B cell (primary cell): Measurements from ENCODE around the gene FAF1. TPM values are rescaled to one million over a fixed set of nuclear protein-coding genes. Genes with fewer than 3 reads are reported as not detected.

ENCODE experiments used
- ATAC-seq: fragments of 200-7000 bp; cut with Tn5 transposase; one replicate; pipeline ENCODE4 v1.10.0; 2021; ENCODE audit warnings: low read depth, mild to moderate bottlenecking, moderate number of reproducible peaks, moderate library complexity
- CTCF ChIA-PET: fragments of 350-600 bp; sonication (Branson Sonifier 250); formaldehyde crosslinking; loops from one replicate; lab custom pipeline; 2021; ENCODE audit warnings: antibody characterized with exemption, inconsistent platforms; lab: Charles Lee
- POLR2A ChIA-PET: fragments of 350-600 bp; sonication (Branson Sonifier 250); formaldehyde crosslinking; loops from one replicate; lab custom pipeline; 2021; ENCODE audit warnings: antibody characterized with exemption; lab: Charles Lee
- DNase-seq: peaks from one replicate; pipeline ENCODE4 v3.0.0; 2013
- H2AFZ ChIP-seq: 2 replicates; pipeline ENCODE4 v1.6.1; 2012; ENCODE audit warnings: mild to moderate bottlenecking, low read depth, low read length; ENCODE audit not compliant: insufficient read depth, poor library complexity, severe bottlenecking
- H3K27ac ChIP-seq, 2 donors: 1 replicate in 1 of 2; 2 replicates in 1 of 2; pipeline ENCODE4 v1.5.1; 2012 to 2013; ENCODE audit warnings: low read length in 2 of 2, mild to moderate bottlenecking in 2 of 2, moderate library complexity in 1 of 2
- H3K27me3 ChIP-seq, 4 experiments: fragments of 200-600 bp in 1 of 4; sonication (generic) in 1 of 4; replicated peaks in 1 of 4; 1 replicate in 2 of 4; 2 replicates in 2 of 4; pipeline versions ENCODE4 v1.6.1 to v1.7.0; 2013 to 2016; ENCODE audit warnings: low read length in 3 of 4, mild to moderate bottlenecking in 2 of 4, mixed read lengths in 1 of 4, moderate library complexity in 1 of 4; ENCODE audit not compliant: insufficient read depth in 4 of 4, control insufficient read depth in 3 of 4; ENCODE audit errors: control extremely low read depth in 1 of 4
- H3K36me3 ChIP-seq, 2 experiments: replicated peaks in 1 of 2; 1 replicate in 1 of 2; 2 replicates in 1 of 2; pipeline versions ENCODE4 v1.6.1 to v1.7.1; 2013; ENCODE audit warnings: low read length in 1 of 2; ENCODE audit not compliant: insufficient read depth in 2 of 2, control insufficient read depth in 1 of 2; ENCODE audit errors: control extremely low read depth in 1 of 2, extremely low read depth in 1 of 2
- H3K4me1 ChIP-seq, 2 donors: fragments of 200-600 bp in 1 of 2; sonication (generic) in 1 of 2; 1 replicate in 1 of 2; 2 replicates in 1 of 2; pipeline versions ENCODE4 v1.5.1 to v1.6.1; 2013 to 2017; ENCODE audit warnings: low read length in 2 of 2; ENCODE audit not compliant: control insufficient read depth in 2 of 2, insufficient read depth in 2 of 2
- H3K4me2 ChIP-seq: replicated peaks from 2 replicates; pipeline ENCODE3; 2012; ENCODE audit warnings: mild to moderate bottlenecking, low read depth, low read length; ENCODE audit not compliant: poor library complexity, severe bottlenecking
- H3K4me3 ChIP-seq, 5 experiments: fragments of 200-600 bp in 1 of 5; sonication (generic) in 1 of 5; 1 replicate in 3 of 5; 2 replicates in 2 of 5; pipeline versions ENCODE4 v1.5.1 to v1.7.0; 2011 to 2016; ENCODE audit warnings: low read length in 4 of 5, mild to moderate bottlenecking in 4 of 5, low read depth in 2 of 5, control low read depth in 1 of 5, moderate library complexity in 1 of 5; ENCODE audit not compliant: insufficient read depth in 1 of 5; ENCODE audit errors: control extremely low read depth in 1 of 5, extremely low read depth in 1 of 5
- H3K79me2 ChIP-seq: fragments of 200-600 bp; sonication (generic); one replicate; pipeline ENCODE4 v1.6.0; 2016; ENCODE audit warnings: low read length; ENCODE audit not compliant: control insufficient read depth, insufficient read depth
- H3K9ac ChIP-seq: fragments of 200-600 bp; sonication (generic); 2 replicates; pipeline ENCODE4 v1.6.1; 2017; ENCODE audit warnings: mild to moderate bottlenecking, low read length, moderate library complexity
- H3K9me3 ChIP-seq, 3 donors: one replicate each; pipeline versions ENCODE4 v1.6.1 to v1.7.1; 2013; ENCODE audit warnings: low read length in 2 of 3; ENCODE audit not compliant: control insufficient read depth in 2 of 3, insufficient read depth in 1 of 3; ENCODE audit errors: control extremely low read depth in 1 of 3
- H4K20me1 ChIP-seq: 2 replicates; pipeline ENCODE4 v1.6.0; 2012; ENCODE audit warnings: mild to moderate bottlenecking, low read length; ENCODE audit not compliant: insufficient read depth, control insufficient read depth, poor library complexity, severe bottlenecking
- H3K27ac Mint-ChIP-seq: one replicate; pipeline ENCODE4 v1.8.0; 2021; ENCODE audit warnings: mixed read lengths
- H3K27me3 Mint-ChIP-seq: one replicate; pipeline ENCODE4 v1.8.0; 2021; ENCODE audit warnings: mixed read lengths
- H3K4me1 Mint-ChIP-seq: one replicate; pipeline ENCODE4 v1.8.0; 2021; ENCODE audit warnings: mixed read lengths
- H3K4me3 Mint-ChIP-seq: one replicate; pipeline ENCODE4 v1.8.0; 2021; ENCODE audit warnings: mixed read lengths
- H3K9me3 Mint-ChIP-seq: one replicate; pipeline ENCODE4 v1.8.0; 2022; ENCODE audit warnings: mixed read lengths; ENCODE audit not compliant: insufficient read depth
- CTCF ChIP-seq: fragments of 200-600 bp; IDR thresholded peaks from one replicate; pipeline ENCODE4 v1.8.0; 2022; ENCODE audit warnings: antibody characterized with exemption, mild to moderate bottlenecking
- EZH2 ChIP-seq: IDR thresholded peaks from 2 replicates; pipeline ENCODE4 v1.6.1; 2012; ENCODE audit warnings: borderline replicate concordance, low read depth, mild to moderate bottlenecking, moderate library complexity, low read length; ENCODE audit not compliant: insufficient read depth, poor library complexity, severe bottlenecking
- WGBS: methylation state at CpG from one replicate; pipeline ENCODE4 v1.1.5; 2013; ENCODE audit warnings: missing lambda C conversion rate; ENCODE audit not compliant: insufficient coverage; 5-methylcytosine and 5-hydroxymethylcytosine counted together
- intact Hi-C: fragments of 100-400 bp; cut with micrococcal nuclease; formaldehyde crosslinking; loops from one replicate; pipeline ENCODE4 v1.10.0; 2022
- polyA plus RNA-seq: library from polyadenylated mRNA; depleted of rRNA; stranded (reverse); fragments of >200 nt; gene quantifications from 2 replicates; pipeline ENCODE4 v1.2.3, GENCODE V29; 2012
- total RNA-seq, 2 donors: library from RNA; stranded (reverse); fragments of 120-200 nt in 1 of 2; gene quantifications; 1 replicate in 1 of 2; 2 replicates in 1 of 2; pipeline versions ENCODE4 v1.2.3 to v1.2.4, GENCODE V29; 2013 to 2022

FAF1 gene
- total and polyA plus RNA-seq, 2 donors (not counting 1 experiment from before 2014, with no cell fraction given): 10.1 to 58.4 TPM

- Mint-ChIP-seq H3K27ac (peak overlapping the region; percentile 72), H3K4me1 (peaks cover 43% of the 10 kb centered on the region), H3K9me3 (no peaks in the 10 kb centered on the region), H3K27me3 (no peaks in the 10 kb centered on the region), H3K4me3 (peak overlapping the region; percentile 53)
- ATAC-seq (peak; percentile 76), DNase-seq (peak; percentile 64)
- Histone ChIP-seq H3K27me3 (no peaks in the 10 kb centered on the region), H3K79me2 (no peaks in the 10 kb centered on the region), H3K4me1 (peaks cover 38 to 43% of the 10 kb centered on the region in 2 donors), H3K9me3 (peaks cover 0 to 4% (median 0%) of the 10 kb centered on the region in 3 donors), H3K4me3 (peak overlapping the region in 1 of 5 experiments; percentile 25), H3K36me3 (no peaks in the 10 kb centered on the region), H3K9ac (peak overlapping the region; percentile 12), H2AFZ (peak overlapping the region; percentile 11), H3K4me2 (peak overlapping the region; percentile 52), H3K27ac (peak overlapping the region; percentile 55 to 77), H4K20me1 (no peaks in the 10 kb centered on the region)
- TF ChIP-seq EZH2: no peak
- no peak for TF ChIP-seq CTCF
- CTCF ChIA-PET: interaction anchor here (0.8 kb wide), 1 partner anchor 11 kb away, joined by 4 read pairs; no protein-coding TSS in a partner anchor
- POLR2A ChIA-PET: interaction anchor here (0.6 kb wide), 1 partner anchor 242 kb away, joined by 5 read pairs; no protein-coding TSS in a partner anchor
- 47% methylated on average over 4 of the region's 4 CpGs for whole genome bisulfite sequencing
- intact Hi-C loops: no loop called here
Observed at GRCh38 chr1:50724626-50725286, 235.3 kb downstream of the FAF1 start.

- Histone ChIP-seq H3K4me1 (peaks cover 38 to 42% of the 10 kb centered on the region in 2 donors), H3K9me3 (peaks cover 0 to 11% (median 0%) of the 10 kb centered on the region in 3 donors), H3K9ac (no peak overlapping the region), H3K27ac (no peak overlapping the region), H3K27me3 (no peaks in the 10 kb centered on the region), H3K36me3 (peaks cover 0 to 2% of the 10 kb centered on the region in 2 experiments), H3K79me2 (no peaks in the 10 kb centered on the region), H4K20me1 (no peaks in the 10 kb centered on the region), H2AFZ (no peak overlapping the region), H3K4me3 (no peak overlapping the region), H3K4me2 (no peak overlapping the region)
- peaks cover 36% of the 10 kb centered on the region for H3K4me1 Mint-ChIP-seq
- H3K27ac Mint-ChIP-seq: no peak overlapping the region
- H3K4me3 Mint-ChIP-seq: no peak overlapping the region
- intact Hi-C loops: no loop called here
- POLR2A ChIA-PET: no interaction called here
- peaks cover 4% of the 10 kb centered on the region for H3K9me3 Mint-ChIP-seq
- no peaks in the 10 kb centered on the region for H3K27me3 Mint-ChIP-seq
- no peak for ATAC-seq
- no peak for DNase-seq
- CTCF ChIA-PET: interaction anchor here (0.6 kb wide), 1 partner anchor 21 kb away, joined by 3 read pairs; no protein-coding TSS in a partner anchor
- 92% methylated on average over 2 of the region's 4 CpGs for WGBS
- no peak for TF ChIP-seq EZH2
- TF ChIP-seq CTCF: no peak
Observed at GRCh38 chr1:50720457-50721053, 239.5 kb downstream of the FAF1 start.
